DMS 273 (cell line): ENCODE results near the gene NUP93.

Source experiments
- DNase-seq: peaks from one replicate; lab custom pipeline; 2025; ENCODE audit not compliant: unreplicated experiment; lab: John Stamatoyannopoulos, UW

Gene NUP93

GRCh38 chr16:56844056-56844455 lies 114.1 kb downstream of the NUP93 start:
- no peak for DNase-seq

DNA sequence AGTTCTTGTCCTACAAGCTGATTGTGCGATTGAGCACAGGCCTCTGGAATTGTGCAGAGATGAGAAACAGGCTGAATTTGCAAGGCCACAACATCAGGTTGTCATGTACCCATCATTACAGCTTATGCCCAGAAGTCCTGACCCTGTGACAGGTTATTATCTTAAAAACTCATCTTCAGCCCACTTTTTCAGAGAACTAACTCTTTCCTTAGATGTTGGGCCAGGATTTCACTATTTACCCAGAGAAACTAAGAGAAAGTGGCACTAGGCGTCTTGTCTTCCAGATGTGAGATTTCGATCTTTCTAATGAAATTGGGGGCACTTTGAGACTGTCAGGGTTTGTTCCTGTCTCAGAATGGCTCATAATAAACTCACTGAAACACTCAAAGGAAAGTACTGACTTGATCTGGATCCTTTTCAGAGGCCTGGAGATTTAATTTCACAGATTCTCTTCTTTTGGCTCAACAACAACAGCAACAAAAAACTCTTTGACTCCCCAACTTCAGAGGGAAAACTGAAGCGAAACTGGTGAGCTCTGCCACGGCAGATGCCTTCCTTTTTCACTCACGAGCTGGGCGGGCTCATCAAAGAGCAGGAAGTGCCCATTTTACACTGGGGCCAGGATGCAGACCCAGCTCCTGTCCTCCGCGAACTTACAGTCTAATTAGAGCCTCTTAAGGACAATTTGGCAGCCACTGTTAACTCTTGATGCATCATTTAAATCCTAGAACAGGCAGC lies 117.4 kb downstream of the NUP93 start:
- peak; percentile 25 for DNase-seq

DNA sequence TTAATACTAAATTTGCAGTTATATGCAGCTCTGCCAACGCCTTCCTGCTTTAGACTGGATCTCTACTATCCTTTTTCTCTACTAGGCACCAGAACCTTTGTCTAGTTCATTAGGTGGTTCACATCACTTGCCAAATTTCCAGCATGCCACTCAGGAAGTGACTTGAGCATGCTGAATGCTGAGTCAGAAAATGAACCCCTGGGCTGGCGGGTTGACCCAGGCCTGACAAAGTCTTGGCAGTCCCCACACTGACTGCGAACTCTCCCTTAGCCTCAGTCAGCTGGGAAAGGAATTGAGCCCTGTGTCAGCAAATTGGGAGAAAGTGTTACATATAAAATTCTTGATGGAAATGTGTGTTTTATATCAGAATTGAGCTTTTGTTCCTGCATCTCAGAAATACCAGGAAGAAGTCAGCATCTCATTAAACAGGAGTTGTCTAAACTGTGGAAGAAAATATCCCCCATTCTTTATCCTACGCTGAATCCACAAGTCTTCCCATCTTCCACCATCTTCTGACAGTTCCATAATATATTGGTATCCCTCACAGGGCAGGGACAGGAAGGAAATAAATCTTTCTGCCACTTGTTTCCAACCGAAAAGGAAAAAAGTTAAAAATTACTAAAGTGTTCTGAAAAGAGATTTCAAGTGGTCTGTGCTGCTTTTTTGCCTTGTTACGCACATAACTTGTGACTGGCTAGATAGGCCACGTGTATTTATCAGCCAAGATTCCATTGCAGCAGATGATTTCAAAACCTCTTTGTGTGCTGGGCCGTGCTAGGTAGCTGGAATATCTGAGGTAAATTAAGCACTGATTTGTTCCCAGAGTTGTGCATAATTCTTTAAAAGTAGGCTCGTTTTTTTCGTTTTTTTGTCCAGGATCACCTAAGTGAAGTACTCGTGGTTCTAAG lies 118.4 kb downstream of the NUP93 start:
- peak; percentile 48 for DNase-seq

GRCh38 chr16:56848955-56849689 lies 119.2 kb downstream of the NUP93 start:
- peak; percentile 90 for DNase-seq

DNA sequence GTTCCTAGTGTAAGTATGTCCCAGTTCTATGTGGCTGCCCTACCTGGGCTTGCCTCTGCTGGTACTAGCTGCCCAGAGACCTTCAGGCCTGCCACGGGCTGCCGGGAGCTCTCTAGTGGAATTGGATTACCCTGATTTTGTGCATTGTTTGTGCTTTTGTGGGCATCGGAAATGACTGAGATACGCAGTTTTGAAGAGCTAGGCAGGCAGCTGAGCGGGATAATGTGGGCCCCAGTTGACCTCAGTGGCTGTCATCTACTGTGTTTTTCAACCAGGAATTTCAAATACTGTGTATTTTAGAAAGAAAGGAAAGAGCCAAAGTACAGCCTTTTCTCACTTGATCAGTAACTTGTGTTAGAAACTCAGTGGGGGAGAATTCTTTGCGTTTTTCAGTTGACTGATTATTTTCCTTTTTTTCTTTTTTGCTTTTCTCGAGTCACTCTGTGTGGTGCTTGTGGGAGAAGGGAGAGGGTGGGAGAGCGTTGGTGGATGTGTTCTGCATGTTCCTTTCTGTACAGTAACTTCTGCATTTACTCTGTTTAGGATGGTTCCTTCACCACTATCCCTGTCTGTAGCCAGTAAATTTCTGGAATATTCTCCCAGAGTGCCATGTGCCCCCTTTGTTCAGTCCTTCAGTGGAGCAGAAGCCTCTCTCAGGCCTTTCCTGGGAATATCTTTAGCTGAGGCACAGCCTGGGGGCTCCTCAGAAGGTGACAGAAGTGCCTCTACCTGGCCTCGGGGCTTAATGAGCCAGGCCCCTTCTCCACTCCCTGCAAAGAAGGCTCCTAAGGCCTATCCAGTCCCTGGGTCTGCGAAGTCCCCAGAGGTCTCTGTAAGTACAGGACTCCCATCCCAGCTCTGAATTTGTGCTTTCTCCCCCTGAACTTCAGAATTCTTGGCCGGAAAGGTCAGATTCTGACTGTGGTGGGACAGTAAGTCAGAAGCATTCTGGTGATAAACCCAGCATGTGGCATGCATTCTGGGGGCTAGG lies 120.1 kb downstream of the NUP93 start:
- DNase-seq = no peak

- DNase-seq = peak; percentile 16
These were observed 121.9 kb downstream of the NUP93 start for GRCh38 chr16:56851671-56852400.

- DNase-seq = no peak
These were observed 122.4 kb downstream of the NUP93 start for GRCh38 chr16:56852401-56852730.

DNA sequence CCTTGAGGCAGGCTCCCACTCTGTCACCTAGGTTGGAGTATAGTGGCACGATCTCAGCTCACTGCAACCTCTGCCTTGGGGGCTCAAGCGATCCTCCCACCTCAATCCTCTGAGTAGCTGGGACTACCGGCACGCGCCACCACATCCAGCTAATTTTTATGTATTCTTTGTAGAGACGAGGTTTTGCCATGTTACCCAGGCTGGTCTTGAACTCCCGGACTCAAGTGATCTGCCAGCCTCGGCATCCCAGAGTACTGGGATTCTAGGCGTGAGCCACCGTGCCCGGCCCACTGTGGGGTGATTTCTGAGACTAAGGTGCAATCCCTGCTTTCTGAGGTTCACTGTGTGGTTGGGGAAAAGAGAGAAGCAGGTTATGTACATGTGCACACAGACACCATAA lies 123.0 kb downstream of the NUP93 start:
- DNase-seq = no peak

- DNase-seq = no peak
These were observed 125.3 kb downstream of the NUP93 start for GRCh38 chr16:56855201-56855600.

- no peak for DNase-seq
These were observed 126.0 kb downstream of the NUP93 start for GRCh38 chr16:56855946-56856345.

GRCh38 chr16:56856876-56857447 lies 127.0 kb downstream of the NUP93 start:
- no peak for DNase-seq

DNA sequence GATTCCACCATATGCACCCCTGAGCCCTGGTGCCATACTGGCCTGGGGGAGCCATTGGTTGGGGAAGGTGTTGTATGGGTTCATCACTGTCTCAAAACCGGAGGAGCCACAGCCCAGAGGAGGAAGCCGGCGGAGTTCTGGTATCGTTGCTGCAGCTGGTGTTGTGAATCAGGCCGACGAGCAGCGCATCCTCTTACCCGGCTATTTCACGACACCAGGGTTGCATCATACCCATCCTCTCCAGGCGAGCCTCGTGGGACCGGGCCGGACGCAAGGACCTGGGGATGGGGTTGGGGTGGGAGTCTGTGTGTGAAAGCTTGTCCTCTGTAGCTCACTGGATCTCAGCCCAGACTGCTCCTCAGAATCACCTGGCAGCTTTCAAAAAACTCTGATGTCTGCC lies 128.4 kb downstream of the NUP93 start:
- DNase-seq = no peak

GRCh38 chr16:56859636-56860035 lies 129.7 kb downstream of the NUP93 start:
- no peak for DNase-seq

DNA sequence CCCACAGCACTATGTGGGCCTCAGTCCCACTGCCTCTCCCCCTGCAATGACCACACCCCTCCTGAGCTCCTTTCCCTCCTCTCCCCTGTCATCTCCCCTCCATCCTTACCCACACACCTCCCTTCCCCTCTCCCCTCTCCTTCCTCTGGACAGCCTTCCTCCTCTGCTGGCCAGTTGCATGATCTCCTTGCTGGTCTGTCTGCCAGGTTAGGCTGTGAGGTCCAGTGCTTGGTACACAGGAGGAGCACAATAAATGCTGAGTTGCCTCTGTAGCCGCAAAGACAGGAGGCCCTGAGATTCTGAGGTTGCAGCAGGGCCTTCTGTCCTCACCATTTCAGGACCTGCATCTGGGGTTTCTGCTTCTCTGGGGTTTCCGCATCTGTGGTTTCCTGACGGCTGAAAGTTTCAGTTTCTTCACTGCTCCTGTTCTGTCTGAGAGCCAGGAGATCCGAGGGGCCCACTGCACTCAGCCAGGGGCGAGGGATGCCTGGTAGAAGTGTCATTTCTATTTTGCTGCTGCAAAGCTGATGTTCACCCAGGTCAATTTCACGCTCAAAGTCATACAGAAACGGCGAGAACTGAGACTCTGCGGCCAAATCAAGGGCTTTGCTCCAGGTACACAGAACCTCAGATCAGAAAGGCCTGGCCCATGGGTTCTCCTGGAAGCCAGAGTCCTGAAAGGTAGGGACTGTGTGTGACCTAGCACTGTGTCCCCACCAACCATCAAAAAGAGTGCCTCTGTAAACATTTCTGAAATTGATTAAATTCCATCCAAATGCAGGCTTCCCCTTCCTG lies 130.5 kb downstream of the NUP93 start:
- DNase-seq = no peak

DNA sequence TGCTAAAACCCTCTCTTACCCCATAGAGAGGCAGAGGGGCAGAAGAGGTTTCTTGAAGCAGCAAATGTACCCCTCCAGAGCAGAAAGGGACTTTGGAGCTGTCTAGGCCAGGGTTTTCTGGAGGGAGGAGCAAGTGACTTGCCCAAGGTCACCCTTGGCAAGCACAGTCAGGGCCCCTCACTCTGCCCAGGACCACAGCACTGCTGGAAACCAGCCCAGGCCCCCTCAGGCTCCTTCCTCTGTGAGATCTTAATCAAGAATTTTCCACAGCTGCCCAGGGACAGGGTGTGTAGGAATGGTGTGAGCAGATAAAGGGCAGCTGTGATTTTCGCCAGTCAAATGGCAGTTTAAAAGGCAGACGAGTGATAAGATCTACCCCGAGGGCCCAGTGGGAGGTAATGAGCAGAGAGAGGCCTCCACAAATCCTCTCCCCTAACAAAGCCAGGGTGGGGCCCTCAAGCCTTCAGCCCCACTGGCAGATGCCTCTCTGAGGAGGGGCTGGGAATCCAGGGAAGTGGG lies 131.2 kb downstream of the NUP93 start:
- DNase-seq = peak; percentile 29

DNA sequence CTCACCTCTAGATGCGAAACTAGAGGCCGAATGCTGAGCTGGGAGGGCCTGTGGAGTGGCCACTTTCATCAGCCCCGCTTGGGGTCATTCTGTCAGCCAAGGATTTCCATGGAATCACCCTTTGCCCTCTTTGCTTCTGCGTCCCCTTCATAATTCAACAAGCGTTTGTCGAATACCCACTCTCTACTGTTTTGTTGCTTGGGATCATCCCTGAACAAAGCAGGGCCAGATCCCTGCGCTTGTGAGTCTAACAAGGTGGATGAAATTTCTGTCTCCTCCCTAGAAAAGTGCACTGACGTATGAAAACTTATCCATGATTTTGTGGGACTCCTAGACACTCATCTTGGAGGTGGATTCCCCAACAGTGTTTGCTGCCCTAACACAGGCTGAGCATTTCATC lies 131.8 kb downstream of the NUP93 start:
- DNase-seq = no peak

DNA sequence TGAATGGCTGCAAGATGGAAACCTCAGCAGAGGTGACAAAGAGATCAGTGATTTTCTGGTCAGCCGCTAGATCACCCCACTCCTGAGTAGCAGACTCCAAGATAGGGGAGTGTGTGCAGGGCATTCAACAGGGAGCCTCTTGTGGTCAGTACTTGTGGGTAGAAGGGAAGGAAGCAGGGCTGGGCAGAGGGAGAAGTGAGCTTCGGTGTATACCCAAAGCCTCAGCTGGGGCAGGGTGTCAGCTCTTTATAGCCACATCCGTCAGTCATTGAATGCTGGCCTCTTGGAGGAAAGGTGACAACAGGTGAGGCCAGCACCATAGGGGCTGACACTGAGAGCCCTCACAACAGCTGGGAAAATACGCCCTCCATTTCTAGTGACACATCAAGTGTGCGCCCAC lies 132.8 kb downstream of the NUP93 start:
- DNase-seq = no peak

DNA sequence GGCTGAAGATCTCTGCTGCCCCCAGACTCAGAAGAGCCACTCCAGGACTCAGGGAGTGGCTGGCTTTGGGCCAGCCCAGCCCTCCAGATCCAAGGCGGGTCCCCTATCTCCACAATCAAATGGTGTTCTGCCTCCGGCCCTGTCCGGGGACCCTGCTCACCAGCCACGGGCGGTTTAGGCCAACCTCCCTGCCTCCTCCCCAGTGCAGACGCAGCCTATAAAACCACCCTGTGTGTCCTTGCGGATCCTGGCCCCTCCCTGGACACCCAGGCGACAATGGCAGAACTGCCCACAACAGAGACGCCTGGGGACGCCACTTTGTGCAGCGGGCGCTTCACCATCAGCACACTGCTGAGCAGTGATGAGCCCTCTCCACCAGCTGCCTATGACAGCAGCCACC lies 135.0 kb downstream of the NUP93 start, which contains the start of gene SLC12A3:
SLC12A3 (plus strand) TSS at position 248 of the 400 bp plus-strand sequence; CDS start at position 277, 29 bp downstream.
- DNase-seq = no peak
